H4 (cell line): ENCODE measurements around the gene RGS13. TPM values are rescaled to one million over a fixed set of nuclear protein-coding genes. Genes with fewer than 3 reads are reported as not detected.

Experiments
- DNase-seq: peaks from one replicate; pipeline ENCODE4 v3.0.0-alpha.2; 2015; ENCODE audit warnings: low spot score
- total RNA-seq: library from RNA; depleted of rRNA; stranded (reverse); fragments of >200 nt; shearing (Covaris generic); gene quantifications from 2 replicates; pipeline ENCODE4 v1.2.3, GENCODE V29; 2014; rRNA removed

RGS13 gene, protein sequence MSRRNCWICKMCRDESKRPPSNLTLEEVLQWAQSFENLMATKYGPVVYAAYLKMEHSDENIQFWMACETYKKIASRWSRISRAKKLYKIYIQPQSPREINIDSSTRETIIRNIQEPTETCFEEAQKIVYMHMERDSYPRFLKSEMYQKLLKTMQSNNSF
- not detected in 2 replicates for total RNA-seq

DNA sequence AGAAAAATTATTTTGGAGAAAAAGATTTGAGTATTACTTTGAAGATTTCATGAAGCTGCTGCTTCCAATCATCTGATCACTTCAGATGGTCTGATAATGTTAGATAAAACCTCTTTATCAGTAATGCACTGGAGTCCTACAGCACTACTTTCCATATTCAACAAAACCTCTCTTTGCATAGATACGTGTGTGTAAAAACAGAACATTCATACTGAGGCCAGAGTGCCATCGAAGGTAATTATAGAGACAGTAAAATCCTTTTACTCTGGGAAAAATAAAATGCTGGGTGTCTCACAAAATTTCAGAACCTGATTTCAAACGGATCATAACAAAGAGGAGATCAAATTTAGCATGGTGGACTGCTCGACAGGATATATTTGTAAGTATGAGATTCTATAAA is at the start of gene RGS13:
Gene RGS13 (plus strand): TSS at position 209 of the 400 bp plus-strand sequence. CDS start 8,188 bp downstream, outside the sequence.
- no peak for DNase-seq

DNA sequence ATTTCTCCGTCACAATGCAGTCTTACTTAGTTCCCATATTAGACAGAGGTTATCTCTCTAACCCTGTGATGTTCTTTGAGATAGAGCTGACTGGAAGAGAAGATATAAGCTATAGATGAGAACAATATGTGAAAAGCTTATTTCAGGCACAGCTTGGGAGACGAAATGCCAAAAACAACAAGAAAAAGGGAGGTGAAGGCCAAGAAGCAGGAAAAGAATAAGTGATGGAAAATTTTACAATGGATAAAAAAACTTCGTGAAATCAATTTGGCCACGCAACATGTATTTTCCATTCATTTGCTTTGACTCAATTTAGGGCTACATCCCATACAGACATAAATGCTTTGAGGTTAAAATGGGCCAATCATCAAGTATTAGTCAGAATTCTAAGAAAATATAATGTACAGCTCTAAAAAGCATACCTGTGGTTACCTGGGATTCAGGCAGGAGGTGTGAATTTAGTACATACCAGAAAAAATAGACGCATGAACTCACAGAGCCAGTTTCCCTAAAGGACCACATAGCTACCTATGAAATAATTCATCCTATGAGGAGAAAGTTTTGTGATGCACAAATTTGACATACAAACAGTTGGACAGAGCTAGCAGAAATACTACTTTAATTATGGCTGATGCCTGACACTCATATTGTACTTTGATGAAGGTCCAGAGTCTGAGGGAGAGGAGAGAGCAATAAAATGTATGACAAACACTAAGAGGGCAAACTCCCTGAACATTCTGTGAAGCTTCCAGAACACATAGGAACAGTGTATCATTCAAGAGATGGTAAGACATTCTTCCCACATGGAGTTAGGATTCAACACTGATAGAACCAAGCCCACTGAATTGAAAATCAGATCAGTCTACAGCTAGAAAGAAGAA is 48.3 kb upstream of the RGS13 start:
- DNase-seq = no peak

DNA sequence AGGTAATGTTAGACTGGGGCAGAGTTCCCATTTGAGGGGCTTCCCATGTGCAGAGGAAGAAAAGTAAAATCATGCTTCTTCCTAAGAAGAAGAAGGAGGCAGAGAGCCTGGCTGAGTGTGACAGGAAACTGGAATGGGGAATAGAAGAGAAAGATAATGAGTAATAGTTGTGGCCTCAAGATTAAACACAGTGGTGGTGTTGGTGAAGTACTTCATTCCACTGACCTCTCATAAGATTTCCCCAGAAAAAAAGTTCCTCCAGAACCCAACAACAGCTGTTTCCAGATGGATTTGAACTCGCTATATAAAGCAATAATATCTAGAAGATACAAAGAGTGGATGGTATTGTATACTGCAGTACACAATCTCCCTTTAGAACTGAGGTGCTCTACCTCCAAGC is 47.4 kb upstream of the RGS13 start:
- peak; percentile 29 for DNase-seq

DNA sequence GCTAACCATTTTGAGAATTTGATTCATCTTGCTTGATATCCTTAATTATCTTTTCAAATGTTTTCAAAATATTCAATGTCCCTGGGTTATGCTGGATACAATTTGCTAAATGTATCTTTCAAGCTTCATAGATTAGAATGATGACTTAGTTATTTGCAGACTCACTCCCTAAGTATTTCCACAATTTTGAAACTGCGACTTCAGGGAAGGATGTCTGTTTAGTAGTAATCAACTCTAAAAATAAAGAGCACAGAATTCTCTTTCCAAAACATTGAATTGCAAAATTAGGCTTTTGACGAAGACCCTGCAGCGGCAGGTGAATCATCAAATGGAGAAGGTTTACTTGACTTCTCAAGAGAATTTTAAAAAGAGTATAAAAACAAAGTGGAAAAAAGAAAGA is 46.1 kb upstream of the RGS13 start:
- DNase-seq = no peak

DNA sequence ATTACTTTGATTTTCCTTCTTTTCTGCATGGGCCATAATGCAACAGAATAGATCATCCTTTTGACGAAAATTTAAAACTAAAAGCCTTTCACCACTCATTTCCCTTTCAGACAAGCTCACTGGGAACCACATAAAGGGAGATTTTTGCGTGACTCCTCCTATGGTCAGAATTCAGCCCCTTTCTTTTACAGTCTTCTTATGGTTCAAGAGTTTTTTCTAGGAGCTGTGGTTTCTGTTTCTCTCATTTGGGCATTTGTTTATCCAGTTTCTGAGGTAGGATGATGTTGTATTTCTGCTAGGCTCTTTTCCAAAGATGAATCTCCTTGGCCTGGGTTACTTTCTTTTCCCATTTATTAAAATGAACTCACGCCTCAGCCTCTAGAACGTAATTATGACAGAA is 43.4 kb upstream of the RGS13 start:
- no peak for DNase-seq

DNA sequence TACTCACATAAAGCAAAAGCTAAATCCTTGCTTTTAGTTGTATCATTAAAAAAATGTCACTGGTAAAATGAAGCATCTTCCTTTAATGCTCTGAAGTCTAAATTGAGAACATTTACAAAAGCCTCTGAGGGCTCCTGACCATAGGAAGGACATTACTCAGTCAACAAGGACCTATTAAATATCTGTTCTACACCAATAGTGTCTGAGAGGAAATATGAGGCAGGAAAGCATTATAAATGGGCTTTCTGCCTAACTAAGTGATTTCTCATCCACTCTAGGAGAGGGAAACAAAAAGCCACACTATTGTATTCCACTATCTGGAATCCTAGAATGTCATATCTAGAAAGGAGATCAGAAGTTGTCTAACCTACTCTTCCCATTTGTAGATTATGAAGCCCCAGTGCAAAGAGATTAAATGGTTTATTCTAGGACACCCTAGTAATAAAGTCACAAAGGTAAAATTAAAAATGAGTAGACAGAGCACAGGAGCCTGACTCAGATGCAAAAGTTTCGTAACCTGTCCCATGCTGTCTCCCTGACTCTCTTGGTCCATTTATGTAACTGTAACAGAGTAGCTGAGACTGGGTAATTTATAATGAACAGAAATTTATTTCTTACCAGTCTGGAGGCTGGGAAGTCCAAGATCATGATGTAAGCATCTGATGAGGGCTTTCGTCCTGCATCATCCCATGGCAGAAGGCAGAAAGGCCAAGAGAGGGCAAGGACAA is 42.8 kb upstream of the RGS13 start:
- DNase-seq = no peak

DNA sequence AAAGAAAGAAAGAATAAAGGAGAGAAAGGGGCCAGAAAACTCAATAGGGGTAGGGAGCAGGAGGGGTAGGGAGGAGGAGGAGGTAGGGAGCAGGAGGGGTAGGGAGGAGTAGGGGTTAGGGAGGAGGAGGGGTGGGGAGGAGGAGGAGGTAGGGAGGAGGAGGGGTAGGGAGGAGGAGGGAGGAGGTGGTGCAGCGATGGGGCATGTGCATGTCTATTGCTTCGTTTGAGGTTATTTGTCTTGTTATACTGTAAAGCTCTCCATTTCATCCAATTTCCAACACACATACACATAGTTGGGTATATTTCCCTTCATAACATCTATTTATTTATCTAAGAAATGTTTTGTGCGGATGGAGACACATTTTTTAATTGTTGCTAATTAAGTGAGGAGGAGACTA is 40.6 kb upstream of the RGS13 start:
- DNase-seq = no peak

DNA sequence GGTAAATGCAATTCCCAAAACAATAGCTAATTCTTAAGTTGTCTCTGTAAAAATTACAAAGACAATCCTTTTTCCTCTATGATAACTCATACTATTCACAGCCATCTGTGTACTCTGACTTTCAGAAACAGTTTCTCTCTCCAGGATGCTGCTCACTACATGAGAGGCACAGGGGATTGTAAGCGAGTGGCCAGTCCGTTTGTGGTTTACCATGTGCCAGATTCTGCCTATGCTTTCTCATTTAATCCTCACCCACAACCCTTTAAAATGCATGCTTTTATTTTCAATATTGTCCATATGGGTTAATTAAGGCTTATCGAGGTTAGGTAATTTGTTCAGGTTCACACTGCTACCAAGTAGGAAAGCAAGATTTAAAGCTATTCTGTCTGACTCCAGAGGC is 37.4 kb upstream of the RGS13 start:
- no peak for DNase-seq

DNA sequence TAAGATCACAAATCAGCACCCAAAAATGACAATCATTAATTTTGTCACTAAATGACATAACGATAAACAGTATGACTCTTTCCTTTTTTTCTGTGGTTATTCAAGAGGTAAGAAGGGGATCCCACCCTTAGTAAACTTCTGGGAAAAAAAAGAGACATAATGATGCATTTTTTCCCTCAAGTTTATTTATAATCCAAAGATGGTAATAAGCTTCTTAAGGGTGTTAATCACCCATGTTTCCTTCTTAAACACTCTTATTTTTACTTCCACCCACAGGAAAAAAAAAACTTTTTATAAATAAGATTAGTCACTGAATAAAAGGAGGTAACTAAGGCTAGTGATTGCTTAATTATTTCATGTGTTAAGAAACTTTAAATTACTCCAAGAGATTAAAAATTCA is 35.7 kb upstream of the RGS13 start:
- DNase-seq = no peak

DNA sequence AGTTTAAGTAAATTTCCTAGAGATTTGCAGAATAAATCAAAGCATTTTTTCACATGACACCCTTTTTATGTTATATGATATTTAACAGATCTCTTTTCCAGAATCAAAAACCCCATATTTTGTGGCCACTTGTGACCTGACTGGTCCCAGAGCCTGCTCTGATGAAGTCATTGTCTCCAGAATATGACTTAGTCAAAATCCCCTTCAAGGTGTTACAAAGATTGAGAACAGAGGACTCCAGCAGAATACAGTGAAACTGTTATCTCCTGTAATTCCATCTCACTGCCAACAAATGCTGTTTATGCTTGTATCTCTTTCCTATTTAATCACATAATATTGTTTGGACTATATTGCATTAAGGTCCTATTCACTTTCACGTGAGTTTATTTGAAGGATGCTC is 34.8 kb upstream of the RGS13 start:
- no peak for DNase-seq

DNA sequence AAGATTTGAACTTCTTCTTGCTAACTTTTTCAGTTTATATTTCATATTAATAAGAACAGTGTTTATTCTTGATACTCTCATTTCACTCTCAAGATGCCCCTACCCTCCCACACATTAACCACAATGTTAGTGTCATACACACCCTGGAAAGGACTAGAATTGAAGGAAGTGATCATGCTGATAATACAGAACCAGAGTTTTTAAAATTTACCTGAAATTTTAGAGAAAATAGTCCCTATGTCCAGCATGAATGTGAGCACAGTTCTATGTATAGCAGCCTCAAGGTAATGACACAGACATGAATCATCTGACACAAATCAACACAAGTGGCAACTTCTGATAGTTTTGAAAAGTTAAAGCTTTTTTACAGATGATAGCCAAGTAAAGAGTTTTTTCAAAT is 34.4 kb upstream of the RGS13 start:
- no peak for DNase-seq

DNA sequence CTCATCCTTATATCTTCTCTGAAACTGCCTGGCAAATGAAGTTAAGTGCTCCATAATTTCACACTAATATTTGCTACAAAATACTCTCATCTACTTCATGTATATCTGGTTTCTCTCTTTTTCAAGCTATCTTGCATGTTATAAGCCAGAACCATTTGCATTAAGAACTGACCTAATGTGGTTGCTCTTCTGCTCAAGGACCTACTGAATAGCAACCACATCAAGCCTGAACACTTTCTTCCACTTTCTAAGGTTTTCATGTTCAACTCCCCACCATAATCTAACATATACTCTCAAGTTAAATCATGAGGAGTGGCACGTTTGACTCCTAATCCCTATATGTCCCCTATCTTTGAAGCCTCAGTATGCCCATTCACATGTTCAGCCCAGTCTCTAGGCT is 33.2 kb upstream of the RGS13 start:
- DNase-seq = no peak

DNA sequence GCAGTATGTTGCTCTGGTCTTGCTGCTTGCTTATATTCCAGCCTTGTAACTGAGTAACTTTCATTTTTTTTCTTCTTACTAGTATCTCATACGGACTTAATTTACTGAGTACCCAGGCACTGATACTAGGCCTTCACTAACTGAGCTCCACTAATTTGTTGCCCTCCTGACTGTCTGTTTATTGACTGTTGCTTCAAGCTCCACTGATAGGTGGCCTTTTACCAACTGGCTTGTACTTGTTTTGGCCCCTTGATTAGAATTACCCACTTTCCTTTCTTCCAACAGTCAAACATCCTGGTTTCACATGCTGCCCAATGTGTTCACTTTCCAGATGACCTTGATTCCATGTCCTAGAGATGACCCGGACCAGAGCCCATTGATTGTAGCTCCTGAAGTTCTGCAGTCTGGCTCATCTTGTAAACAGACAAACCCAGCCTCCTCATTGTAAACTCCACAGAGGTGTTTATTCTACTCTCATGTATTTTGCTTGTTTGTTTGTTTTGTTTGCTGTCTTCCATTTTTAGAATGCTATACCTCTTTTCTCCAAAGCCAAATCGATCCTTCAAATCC is 32.6 kb upstream of the RGS13 start:
- no peak for DNase-seq

DNA sequence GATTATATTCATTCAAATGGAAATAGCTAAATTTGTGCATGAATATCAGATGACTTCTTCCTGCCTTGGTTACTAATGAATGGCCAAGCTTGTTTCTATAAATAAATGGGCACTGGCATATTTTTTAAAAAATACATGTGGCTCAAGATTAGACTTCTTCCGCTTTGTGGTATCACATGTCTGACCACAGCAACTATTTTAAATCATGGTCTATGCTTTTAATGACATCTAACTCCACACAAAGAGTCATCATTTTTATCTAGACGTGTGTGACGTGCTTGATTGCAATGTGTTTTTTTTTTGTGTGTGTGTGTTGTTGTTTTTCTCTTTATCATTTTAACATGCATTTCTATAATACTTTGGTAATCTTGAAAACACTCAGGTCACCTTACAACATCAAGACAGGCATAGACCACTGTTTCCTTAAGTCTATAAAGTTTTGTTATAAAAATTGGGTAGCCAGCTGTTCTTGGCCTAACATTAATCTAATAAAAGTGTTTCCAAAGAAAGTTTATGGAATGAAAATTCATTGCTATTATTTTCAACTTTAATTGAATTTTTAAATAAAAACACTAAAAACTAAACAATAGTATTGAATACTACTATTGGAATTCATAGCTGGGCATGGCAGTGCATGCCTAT is 30.8 kb upstream of the RGS13 start:
- peak; percentile 23 for DNase-seq

DNA sequence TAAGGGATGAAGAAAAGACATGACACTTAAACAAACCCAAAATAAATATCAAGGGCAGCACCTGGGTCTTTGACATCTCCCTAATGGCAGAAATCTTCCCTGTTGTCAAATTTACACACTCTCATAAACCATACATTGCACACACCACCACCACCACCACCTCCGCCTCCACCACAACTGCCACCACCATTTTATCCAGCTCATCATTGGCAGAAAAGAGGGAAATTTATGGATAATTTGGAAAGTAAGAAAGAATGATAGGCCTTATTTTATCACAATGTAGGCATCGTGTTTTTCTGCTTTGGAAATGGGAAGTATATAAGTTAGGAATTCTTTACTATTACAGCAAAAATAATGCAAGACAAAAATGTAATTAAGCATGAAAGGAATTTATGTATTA is 27.3 kb upstream of the RGS13 start:
- no peak for DNase-seq

DNA sequence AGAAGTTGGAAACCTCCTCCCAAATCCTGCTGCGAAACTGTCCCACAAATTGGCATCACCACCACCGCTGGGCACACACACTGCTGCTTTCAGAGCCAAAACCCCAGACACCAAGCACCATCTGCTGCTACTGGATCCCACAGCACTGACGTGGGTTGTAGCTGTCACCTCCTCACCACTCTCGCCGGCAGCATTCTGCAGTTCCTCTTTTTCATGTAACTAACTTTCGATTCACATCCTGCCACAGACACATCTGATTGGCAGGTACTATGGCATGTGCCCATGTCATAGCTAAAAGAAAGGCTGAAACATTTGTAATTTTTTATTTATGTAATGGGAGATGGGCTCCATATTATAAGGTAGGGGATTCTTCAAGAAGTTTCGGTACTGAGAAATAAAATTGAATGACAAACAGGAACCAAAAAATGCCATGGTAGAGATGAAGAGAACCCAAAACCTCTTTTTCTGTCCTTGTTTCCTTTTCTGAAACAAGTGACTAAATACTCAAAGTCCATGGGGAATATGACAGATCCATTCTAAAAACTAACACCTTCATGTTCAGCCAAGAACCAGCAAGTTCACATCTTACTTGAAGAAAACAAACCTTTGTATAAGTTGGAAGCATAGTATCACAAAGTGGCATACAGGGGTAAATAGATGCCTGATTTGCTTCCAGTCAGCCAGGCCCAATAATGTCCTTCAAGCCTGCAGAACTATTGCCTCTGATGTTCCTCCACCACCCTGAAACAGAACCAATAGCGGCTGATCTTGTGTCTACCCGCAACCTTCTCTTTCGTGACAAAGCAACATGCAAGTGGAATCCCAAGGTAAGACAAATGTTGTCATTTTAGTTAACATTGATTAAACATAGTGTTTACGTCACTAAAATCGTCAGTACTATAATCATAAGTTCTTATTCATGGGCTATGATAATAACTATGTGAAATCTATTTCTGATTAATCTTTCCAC is 26.6 kb upstream of the RGS13 start:
- no peak for DNase-seq

DNA sequence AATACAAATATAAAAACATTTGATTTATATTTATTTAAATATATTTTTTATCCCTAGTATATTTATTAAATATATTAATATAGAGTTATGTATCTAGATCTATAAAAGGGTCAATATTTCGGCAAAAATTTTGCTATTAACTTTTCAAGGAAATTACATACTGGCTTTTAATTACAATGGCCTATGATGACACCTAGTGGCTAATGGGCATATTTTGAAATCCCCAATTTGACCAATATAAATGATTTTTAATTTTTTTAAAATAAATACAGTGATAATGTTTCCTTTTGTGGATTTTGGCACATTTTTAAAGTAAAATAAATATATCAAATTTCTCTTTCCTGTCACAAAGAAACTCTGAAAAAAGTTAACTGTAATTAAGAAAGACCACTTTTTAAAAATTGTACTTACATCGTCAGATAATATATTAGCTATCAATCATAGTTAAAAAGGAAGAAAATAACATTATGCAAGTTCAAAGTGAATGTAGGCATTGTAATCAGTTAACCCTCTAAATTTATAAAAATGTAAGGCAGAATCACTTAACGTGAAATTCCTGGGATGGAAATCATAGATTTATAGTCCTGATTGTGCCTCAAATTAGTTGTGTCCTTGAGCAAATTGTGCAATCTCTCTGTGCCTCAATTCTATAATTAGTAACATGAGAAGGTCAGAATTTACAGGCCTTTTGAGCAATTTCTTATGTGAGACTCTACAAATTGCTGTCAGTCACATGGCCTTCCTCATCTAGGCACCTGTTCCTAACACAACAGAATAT is 25.6 kb upstream of the RGS13 start:
- no peak for DNase-seq

DNA sequence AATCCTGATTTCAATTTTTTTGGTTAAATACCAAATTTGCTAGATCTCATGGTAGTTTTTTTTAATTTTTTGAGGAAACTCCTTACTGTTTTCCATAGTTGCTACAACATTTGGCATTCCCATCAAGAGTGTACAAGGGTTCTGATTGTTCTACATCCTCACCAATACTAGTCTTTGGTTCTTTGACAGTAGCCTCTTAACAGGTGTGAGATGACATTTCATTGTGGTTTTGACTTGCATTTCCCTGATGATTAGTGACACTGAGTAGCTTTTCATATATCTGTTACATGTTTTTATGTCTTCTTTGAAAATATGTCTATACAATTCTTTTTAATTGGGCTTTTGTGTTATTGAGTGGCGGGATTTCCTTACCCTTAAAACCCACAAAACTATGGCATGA is 20.9 kb upstream of the RGS13 start:
- DNase-seq = no peak

DNA sequence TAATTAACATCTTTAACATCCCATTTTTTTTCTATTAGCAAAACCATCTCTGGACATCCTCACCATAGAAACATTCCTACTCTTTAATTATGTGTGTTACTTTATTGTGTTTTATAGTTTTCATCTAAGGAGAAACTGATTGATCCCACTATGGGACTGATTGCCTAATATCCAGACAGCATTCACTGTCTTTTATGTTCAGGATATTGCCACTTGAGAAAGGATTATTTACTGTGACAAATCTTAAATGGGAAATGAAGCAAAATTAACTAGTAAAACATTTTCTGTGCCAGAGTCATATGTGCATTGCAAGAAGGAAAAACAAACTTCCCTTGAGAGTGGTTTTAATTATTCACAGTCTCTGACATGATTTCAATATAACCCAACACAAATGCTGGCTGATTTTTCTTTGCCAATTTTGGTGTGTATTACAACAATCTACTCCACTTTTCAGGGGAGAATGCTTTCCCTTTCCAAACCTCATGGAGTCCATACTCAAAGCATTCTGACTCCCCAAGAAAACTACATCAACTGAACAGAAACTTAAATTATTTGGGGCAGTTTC is 15.8 kb upstream of the RGS13 start:
- DNase-seq = no peak
